ENCODE measurements around the gene PSMB9. TPM values are rescaled to one million over a fixed set of nuclear protein-coding genes. Genes with fewer than 3 reads are reported as not detected.

PSMB9 gene
- total and polyA plus RNA-seq, 9 of the 15 experiments (the other 6 are each of a cell fraction or from before 2014, with no cell fraction given), result 1.1 to 3.7 (median 2.4) TPM

DNA sequence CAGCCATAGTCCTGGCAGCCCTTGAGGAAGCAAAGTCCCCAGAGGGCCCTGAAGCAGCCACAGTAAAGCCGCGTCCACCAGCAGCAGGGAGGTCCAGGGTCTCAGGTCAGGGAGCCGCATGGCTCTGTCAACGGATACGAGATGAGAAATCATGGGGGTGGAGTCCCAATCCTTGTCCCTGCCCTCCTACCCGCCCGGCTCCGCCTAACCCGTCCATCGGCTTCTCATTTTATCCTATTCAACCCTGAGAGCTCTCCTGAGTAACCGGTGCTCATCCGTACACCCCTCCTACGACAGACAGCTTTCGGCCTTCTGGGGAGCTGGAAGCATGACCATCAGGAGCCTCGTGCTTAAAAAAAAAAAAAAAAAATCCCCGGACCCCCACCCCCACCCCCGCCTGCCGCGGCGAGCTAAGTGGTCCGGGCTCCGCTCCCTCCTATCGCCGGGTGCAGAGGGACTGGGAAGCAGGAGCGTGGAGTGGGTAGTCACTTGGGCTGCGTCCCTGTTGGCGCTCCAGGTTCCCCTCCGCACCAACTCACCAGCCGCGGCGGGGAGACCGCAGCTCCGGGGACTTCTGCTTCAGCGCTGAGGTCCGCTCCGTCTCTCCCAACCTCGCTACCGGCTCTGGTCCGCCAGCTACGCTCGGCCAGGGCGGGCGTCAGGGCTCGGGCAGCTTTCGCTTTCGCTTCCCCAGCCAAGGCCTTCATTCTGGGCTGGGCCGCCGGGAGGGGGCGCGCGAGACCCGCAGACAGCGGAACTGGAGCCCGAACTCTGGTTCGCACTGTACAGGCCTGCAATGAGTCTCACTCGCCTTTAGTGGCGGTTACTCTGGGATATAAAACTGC, 15.7 kb upstream of the PSMB9 start, which contains the start of gene TAP2 (continued):
- TF ChIP-seq CCAR2 (IDR thresholded peaks at IDR 0.05; ENCODE audit: low read depth, low read length) (no peak), TAF1 (IDR thresholded peaks at IDR 0.05; ENCODE audit: control insufficient read depth, extremely low read depth, insufficient read depth, low read length, severe bottlenecking) (peak; percentile 47), XRCC3 (IDR thresholded peaks at IDR 0.05) (no peak), SIRT6 (IDR thresholded peaks at IDR 0.05; ENCODE audit: low read depth, low read length) (no peak), DACH1 (IDR thresholded peaks at IDR 0.05; ENCODE audit: partially characterized antibody) (no peak), RFX1 (IDR thresholded peaks at IDR 0.05) (no peak), CEBPG (CRISPR knock-in tag; IDR thresholded peaks at IDR 0.05) (no peak; the same call in 1 of the 2 replicates), CEBPG (tag; conservative IDR thresholded peaks at IDR 0.05 in 1 of 2, IDR thresholded peaks at IDR 0.05 in 1 of 2) (no peak), SMARCC2 (IDR thresholded peaks at IDR 0.05; ENCODE audit: low read depth) (no peak), CHD1 (IDR thresholded peaks at IDR 0.05; ENCODE audit: low read length) (no peak), DPF2 (IDR thresholded peaks at IDR 0.05) (no peak; the same call in 1 of the 2 replicates), FOXA1 (IDR thresholded peaks at IDR 0.05; ENCODE audit: borderline replicate concordance) (no peak), LARP7 (IDR thresholded peaks at IDR 0.05) (no peak), CBX3 (IDR thresholded peaks at IDR 0.05; ENCODE audit: borderline replicate concordance in 1 of 2, low read length in 2 of 2) (0 out of 3 replicates have a peak, but pooled peaks of 1 of the 2 experiments have one; percentile 21), XRCC5 (IDR thresholded peaks at IDR 0.05; ENCODE audit: low read depth, low read length) (peak; percentile 87)
- TF ChIP-seq, protein P1, sequence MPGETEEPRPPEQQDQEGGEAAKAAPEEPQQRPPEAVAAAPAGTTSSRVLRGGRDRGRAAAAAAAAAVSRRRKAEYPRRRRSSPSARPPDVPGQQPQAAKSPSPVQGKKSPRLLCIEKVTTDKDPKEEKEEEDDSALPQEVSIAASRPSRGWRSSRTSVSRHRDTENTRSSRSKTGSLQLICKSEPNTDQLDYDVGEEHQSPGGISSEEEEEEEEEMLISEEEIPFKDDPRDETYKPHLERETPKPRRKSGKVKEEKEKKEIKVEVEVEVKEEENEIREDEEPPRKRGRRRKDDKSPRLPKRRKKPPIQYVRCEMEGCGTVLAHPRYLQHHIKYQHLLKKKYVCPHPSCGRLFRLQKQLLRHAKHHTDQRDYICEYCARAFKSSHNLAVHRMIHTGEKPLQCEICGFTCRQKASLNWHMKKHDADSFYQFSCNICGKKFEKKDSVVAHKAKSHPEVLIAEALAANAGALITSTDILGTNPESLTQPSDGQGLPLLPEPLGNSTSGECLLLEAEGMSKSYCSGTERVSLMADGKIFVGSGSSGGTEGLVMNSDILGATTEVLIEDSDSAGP (CRISPR knock-in tag; IDR thresholded peaks at IDR 0.05), result 0 out of 2 replicates have a peak, but pooled peaks have one; percentile 51
- TF ChIP-seq, protein P2, sequence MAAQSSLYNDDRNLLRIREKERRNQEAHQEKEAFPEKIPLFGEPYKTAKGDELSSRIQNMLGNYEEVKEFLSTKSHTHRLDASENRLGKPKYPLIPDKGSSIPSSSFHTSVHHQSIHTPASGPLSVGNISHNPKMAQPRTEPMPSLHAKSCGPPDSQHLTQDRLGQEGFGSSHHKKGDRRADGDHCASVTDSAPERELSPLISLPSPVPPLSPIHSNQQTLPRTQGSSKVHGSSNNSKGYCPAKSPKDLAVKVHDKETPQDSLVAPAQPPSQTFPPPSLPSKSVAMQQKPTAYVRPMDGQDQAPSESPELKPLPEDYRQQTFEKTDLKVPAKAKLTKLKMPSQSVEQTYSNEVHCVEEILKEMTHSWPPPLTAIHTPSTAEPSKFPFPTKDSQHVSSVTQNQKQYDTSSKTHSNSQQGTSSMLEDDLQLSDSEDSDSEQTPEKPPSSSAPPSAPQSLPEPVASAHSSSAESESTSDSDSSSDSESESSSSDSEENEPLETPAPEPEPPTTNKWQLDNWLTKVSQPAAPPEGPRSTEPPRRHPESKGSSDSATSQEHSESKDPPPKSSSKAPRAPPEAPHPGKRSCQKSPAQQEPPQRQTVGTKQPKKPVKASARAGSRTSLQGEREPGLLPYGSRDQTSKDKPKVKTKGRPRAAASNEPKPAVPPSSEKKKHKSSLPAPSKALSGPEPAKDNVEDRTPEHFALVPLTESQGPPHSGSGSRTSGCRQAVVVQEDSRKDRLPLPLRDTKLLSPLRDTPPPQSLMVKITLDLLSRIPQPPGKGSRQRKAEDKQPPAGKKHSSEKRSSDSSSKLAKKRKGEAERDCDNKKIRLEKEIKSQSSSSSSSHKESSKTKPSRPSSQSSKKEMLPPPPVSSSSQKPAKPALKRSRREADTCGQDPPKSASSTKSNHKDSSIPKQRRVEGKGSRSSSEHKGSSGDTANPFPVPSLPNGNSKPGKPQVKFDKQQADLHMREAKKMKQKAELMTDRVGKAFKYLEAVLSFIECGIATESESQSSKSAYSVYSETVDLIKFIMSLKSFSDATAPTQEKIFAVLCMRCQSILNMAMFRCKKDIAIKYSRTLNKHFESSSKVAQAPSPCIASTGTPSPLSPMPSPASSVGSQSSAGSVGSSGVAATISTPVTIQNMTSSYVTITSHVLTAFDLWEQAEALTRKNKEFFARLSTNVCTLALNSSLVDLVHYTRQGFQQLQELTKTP (IDR thresholded peaks at IDR 0.05; ENCODE audit: low read depth in 1 of 2, partially characterized antibody in 2 of 2), result no peak
- TF ChIP-seq, protein P3, sequence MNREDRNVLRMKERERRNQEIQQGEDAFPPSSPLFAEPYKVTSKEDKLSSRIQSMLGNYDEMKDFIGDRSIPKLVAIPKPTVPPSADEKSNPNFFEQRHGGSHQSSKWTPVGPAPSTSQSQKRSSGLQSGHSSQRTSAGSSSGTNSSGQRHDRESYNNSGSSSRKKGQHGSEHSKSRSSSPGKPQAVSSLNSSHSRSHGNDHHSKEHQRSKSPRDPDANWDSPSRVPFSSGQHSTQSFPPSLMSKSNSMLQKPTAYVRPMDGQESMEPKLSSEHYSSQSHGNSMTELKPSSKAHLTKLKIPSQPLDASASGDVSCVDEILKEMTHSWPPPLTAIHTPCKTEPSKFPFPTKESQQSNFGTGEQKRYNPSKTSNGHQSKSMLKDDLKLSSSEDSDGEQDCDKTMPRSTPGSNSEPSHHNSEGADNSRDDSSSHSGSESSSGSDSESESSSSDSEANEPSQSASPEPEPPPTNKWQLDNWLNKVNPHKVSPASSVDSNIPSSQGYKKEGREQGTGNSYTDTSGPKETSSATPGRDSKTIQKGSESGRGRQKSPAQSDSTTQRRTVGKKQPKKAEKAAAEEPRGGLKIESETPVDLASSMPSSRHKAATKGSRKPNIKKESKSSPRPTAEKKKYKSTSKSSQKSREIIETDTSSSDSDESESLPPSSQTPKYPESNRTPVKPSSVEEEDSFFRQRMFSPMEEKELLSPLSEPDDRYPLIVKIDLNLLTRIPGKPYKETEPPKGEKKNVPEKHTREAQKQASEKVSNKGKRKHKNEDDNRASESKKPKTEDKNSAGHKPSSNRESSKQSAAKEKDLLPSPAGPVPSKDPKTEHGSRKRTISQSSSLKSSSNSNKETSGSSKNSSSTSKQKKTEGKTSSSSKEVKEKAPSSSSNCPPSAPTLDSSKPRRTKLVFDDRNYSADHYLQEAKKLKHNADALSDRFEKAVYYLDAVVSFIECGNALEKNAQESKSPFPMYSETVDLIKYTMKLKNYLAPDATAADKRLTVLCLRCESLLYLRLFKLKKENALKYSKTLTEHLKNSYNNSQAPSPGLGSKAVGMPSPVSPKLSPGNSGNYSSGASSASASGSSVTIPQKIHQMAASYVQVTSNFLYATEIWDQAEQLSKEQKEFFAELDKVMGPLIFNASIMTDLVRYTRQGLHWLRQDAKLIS (CRISPR knock-in tag; IDR thresholded peaks at IDR 0.05), result no peak; the same call in 1 of the 2 replicates

Measured in K562 (cell line).